Esophagus muscularis mucosa (tissue), 3 donors: ENCODE results near the gene TTYH1.

Source experiments
- CTCF ChIP-seq, 3 experiments: fragments of 200-600 bp in 2 of 3; fragments of 450-650 bp in 1 of 3; sonication (generic) in 2 of 3; IDR thresholded peaks; one replicate each; pipeline ENCODE4 v1.5.1; 2017 to 2019; ENCODE audit warnings: antibody characterized with exemption in 3 of 3, mild to moderate bottlenecking in 2 of 3, moderate library complexity in 1 of 3
- POLR2A ChIP-seq: fragments of 450-650 bp; IDR thresholded peaks from one replicate; pipeline ENCODE4 v1.6.1; 2017; ENCODE audit warnings: antibody characterized with exemption, moderate library complexity, mild to moderate bottlenecking, low read depth
- POLR2AphosphoS5 ChIP-seq, 2 donors: sonication (generic); formaldehyde crosslinking; IDR thresholded peaks; one replicate each; pipeline ENCODE4 v1.6.1; 2017; ENCODE audit warnings: antibody characterized with exemption in 2 of 2

- TF ChIP-seq POLR2AphosphoS5 (IDR thresholded peaks at IDR 0.05) (no peak), CTCF (IDR thresholded peaks at IDR 0.05) (no peak), POLR2A (no peak)
Measured at GRCh38 chr19:54373781-54374631, 41.3 kb upstream of the TTYH1 start.
